ENCODE measurements around the gene ATG12. TPM values are rescaled to one million over a fixed set of nuclear protein-coding genes. Genes with fewer than 3 reads are reported as not detected.
"Not testable (repeated sequence)": the region's sequence is repeated elsewhere in the genome, so short reads cannot be mapped to it uniquely, and the experiment has no call there.

The ATG12 gene
- polyA plus RNA-seq, 12 donors = 39.9 to 72.5 (median 61.9) TPM; not detected in 1

DNA sequence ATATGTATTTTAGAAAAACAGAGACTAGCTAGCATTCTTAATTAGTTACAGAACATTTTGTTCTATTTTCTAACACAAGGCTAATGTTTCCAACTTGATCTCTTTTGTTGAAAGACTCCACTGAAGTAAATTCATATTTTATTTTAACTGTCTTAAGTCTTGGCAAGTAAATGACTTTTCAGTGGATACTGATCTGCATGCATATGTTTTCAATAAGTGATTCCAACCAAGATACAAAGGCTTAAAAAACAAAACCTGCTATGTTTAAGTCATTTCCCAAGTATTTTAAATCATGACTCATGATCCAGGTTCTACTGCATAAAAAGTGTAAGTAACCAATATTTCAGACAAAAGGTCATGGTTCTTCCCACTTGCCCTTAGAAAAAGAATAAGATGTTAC, 30.6 kb downstream of the ATG12 start:
- DNase-seq = peak; percentile 31

DNA sequence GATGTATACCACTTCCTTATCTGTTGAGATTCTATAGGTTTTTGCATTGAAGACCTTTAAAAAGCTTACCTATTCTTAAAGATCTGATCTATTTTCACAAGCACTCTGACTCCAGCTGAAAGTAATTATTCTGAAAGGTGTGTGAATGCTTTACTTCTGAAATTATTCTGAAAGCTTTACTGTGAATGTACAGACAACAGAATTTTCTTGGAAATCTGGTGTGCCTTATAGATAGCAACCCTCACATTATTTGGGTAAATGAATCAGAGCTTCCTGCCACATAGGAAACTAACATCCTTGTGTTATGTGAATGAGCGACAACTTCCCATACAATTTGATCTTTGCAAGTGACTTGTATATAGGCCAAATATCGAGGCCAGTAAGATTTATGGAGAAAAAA, 31.4 kb downstream of the ATG12 start:
- DNase-seq = no peak

DNA sequence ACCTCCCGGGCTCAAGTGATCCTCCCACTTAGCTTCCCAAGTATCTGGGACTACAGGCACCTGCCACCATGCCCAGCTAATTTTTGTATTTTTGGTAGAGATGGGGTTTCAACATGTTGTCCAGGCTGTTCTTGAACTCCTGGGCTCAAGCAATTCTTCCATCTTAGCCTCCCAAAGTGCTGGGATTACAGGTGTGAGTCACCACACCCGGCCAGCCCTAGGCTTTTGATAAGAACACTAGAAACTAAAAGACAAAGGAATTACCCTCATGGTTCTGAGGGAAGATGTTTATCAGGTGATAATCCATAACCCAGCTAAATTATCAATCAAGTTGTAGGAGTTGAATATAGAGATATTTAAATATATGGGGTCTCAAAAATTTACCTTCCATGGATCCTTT, 33.3 kb downstream of the ATG12 start:
- not testable (repeated sequence) for DNase-seq

DNA sequence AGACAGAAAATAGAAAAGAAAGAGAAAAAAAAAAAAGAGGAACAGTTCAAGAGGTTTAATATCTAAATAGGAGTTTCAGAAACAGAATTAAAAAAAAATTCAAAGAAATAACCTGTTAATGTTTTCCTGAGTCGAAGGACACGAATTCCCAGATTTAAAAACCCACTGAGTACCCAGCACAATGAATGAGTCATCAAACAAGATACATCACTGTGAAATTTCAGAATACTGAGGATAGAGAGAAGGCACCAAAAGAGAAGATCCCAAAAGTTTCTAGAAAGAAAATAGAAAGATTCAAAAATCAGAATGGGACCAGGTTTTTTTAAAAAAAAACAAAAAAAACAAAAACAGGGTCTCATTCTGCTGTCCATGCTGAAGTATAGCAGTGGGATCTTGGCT, 33.7 kb downstream of the ATG12 start:
- DNase-seq = no peak

DNA sequence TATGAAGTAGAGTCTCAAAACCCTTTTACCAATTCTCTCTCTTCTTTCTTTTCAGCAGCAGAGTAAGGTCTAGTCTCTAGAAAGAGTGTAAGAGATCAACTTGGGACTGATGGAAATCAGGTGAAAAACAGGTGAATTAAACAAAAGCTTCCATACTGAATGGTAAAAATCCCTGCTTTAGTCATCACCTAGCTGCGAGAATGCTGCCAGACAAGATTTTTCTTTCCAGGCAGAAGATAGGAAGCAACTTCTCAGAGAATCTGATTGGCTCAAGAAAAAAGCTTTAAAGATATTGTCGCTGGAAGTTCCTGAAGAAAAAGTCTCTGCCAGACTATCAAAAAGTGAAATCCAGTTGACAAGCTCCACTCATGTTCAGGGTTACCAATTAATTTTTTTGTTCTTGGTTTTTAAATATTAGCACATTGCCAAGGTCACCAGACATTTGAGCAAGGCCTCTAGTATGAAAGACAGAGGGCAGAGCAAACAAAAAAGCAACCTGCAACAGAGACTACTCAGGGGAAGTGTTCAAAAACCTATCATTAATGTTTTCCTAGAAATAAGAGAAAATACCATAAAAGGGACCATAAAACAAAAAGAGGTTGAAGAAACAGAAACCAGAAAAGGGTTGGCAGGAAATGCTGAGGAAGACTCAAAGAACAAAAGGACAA, 34.2 kb downstream of the ATG12 start:
- DNase-seq = no peak

DNA sequence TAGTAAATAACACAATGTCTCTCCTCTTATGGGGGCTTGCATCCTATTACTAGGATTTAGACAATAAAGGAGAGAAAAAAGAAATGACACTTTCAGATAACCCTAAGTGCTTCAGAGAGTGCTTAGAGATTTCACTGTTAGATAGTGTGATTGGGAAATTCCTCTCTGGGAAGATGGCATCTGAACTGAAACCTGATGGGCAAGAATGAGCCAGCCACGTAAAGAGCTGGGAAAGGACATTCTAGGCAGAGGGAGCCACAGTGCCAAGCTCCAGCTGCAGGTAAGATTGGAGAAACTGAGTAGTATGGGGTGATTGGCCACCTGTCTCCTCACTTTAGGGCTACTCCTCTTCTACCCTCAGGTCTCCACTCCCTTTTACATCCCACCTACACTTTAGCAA, 39.4 kb downstream of the ATG12 start:
- DNase-seq = no peak

DNA sequence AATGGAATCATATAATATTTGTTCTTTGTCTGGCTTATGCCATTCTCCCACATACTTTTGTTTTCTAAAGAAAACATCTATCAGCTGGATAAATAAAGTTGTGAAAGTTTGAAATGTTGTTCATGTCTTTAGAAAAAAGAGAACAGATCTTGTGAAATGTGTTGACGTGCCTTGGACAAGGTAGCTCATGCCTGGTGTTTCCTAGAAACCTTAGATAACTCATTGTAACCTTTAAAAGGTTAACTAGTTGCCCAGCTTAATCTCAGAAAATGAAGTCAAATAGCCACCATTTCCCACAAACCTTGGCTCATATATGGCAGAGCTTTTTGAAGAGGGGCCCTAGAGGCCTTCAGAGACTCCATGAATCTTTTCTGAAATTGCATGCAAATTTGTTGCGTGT, 40.2 kb downstream of the ATG12 start:
- DNase-seq = no peak

DNA sequence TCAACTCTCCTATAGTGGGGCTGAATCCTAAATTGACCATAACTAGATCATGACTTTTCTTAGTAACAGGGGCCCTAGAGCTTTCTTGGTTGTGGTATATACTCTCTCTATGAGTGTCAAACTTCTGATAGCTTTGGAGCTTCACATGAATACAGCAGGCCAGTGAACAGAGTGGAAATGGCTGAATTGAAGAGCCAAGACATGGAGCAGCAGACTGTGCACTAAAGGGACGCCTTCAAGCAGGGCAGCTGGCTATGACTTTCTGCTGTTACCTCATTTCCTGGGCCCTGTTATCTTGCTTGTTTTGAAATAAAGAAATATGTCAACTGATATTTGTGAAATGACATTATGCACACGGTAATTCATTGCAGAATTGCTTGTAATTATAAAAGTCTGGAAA, 41.3 kb downstream of the ATG12 start:
- DNase-seq = no peak

DNA sequence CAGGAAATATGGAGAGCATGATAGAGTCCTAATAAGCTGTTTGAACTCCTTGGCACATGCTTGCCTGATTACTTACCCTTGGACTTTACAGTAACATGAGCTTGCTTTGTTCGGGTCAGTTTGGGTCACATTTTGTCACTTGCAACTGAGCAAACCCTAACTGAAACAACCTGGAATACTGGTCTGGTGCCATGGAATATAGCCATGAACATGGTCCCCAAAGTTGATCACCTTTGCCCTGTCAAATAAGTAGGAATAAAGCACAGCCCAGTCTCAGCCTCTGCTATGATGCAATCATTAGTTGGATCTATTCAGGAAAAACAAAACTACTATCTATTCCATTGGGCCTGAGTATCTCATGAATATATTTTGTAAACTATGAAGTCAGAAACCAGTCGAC, 43.1 kb downstream of the ATG12 start:
- no peak for DNase-seq

DNA sequence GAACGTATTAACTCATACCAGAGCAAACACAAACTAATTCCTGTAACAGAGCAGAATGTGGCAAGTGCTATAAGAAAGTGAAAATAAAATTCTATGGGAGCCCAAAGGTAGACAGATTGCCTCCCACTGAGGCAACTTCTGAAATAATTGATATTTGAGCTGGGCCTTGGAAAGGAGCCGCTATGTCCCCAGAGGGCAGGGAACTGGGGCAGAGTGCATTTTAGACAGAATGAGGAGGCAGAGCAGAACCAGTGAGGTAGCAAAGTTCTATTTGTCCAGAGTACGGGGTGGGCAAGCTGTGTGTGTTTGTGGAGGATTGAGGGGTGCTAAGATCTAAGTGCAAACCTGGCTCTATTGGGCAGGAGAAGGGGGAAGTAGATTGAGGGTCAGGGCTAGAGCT, 44.7 kb downstream of the ATG12 start:
- no peak for DNase-seq

DNA sequence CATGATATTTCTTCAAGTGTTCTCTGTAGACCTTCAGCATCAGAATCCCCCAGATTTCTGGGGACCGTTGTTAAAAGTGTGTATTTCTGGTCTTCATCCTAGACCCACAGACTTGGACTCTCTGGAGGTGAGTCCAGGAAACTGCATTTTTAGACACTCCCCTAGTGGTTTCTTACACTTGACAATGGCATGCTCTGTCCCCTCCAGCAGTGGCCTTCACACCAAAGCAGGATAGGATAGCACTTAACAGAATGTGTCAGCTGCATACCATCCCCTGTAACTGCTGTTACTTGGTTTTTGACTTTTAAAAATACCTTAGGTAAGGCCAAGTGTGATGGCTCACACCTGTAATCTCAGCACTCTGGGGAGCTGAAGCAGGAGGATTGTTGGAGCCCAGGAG, 45.7 kb downstream of the ATG12 start:
- no peak for DNase-seq

DNA sequence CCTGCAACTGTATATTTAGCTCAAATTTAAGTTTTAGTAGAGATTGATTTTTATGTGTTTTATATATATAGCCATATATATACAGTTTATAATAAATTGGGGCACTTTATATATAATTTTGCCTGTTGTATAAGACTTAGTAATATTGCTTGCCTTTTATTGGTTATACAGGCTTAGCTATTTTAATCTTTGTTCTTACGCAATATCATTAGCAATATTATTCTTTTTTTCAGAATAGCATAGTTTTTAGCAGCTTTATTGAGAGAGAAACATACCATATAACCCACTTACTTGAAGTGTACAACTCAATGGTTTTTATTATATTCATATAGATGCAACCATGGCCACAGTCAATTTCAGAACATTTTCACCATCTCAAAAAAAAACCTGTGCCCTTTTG, 52.9 kb downstream of the ATG12 start:
- no peak for DNase-seq

DNA sequence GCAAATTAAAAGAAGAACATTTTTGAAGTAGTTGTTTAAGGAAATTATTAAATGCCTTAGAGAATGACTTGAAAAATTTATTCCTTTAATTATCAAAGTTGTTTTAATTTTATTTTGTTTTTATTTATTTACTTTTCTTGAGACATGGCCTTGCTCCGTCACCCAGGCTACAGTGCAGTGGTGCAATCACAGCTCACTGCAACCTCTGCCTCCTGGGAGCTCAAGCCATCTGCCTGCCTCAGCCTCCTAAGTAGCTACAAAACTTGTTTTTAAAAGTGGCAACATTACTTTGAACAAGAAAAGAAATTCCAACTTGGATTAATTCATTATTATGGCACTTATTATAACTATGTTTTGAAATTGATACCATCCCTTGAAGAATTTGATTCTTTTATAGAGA, 53.9 kb downstream of the ATG12 start:
- no peak for DNase-seq

DNA sequence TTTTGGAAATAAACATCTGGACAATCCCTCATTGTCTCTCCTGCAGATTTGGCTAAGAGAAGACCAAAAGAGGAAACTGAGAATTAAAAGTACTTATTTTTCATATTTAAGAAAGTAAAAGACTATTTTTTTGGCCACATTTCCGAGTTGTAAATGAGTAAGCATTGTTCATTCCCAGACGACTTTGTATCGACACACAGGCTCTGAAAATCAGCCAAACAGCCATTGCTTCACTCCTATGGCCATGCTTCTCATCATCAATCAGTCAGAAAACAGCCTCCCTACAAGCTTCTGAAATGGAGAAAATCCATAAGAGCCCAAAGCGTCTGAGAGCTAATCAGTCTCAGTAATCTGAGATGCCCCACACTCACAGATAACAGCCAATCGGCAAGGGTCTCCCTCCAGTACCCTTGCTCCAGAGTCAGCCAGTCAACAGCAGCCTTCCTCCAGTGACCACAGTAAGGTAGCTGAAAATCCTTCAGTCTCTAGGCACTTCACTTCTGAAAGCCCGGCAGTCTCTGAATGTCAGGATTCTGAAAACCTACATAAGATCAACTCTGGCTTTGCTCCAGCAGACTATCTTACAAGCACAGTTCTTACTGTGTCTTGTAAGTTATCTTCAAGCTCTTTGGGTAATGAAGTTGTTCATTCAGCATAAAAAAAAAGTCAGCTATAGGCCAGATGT, 55.8 kb downstream of the ATG12 start:
- DNase-seq = peak; percentile 58

DNA sequence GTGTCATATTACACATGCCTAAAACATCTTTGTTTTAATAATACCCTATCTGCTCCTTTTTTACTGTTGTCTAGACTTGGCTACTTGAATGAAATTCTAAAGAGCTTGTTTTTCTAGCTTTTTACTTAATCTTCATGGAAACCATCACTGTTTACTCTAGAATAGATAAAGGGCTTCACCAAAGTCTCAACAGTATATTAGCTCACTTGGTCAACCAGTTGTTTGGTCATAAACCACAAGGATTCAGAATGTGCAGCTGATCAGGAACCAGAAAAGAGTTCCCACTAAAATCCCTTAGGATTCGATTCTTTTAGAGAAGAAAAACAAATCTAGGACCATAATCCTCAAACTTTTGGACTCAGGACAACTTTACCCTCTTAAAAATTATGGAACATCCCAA, 62.9 kb downstream of the ATG12 start:
- DNase-seq = no peak

Other genes starting within 250 kb of the ATG12 start
- gene TICAM2, start 239.1 kb downstream of the ATG12 start, polyA plus RNA-seq (ENCODE audit: insufficient read length in 12 of 12) = 1 to 10 TPM in 10 of 12 donors, not detected in 2; 5.5 to 8.4 (median 7.6) TPM
- 10 to 100 TPM in 11 of 12 donors, not detected in 1; 48.5 to 88.4 (median 77.5) TPM for gene TMED7, start 215.5 kb downstream of the ATG12 start, polyA plus RNA-seq (ENCODE audit: insufficient read length in 12 of 12)
- 10 to 100 TPM in 11 of 12 donors, not detected in 1; 14.7 to 35.4 (median 24.0) TPM for gene CDO1, start 24.9 kb downstream of the ATG12 start, polyA plus RNA-seq (ENCODE audit: insufficient read length in 12 of 12)
- 100 to 1,000 TPM in 10 of 12 donors, 10 to 100 TPM in 1, not detected in 1; 81.4 to 162 (median 119) TPM for gene AP3S1, start 370 bp upstream of the ATG12 start, polyA plus RNA-seq (ENCODE audit: insufficient read length in 12 of 12)
- 10 to 100 TPM in 2 of 12 donors, 1 to 10 TPM in 9, not detected in 1; 2.7 to 16.2 (median 5.5) TPM for gene LVRN, start 120.9 kb upstream of the ATG12 start, polyA plus RNA-seq (ENCODE audit: insufficient read length in 12 of 12)
- gene ARL14EPL, start 190.9 kb upstream of the ATG12 start, polyA plus RNA-seq (ENCODE audit: insufficient read length in 12 of 12) = under 1 TPM in 3 of 12 donors, not detected in 9; 0.08 to 0.29 (median 0.19) TPM
- gene COMMD10, start 243.5 kb upstream of the ATG12 start, polyA plus RNA-seq (ENCODE audit: insufficient read length in 12 of 12) = 10 to 100 TPM in 11 of 12 donors, not detected in 1; 20.7 to 54.7 (median 34.8) TPM